Erythroblast (primary cell): ENCODE data around the gene SERPINF2.
"Not testable (repeated sequence)": the region's sequence is repeated elsewhere in the genome, so short reads cannot be mapped to it uniquely, and the experiment has no call there.

Source experiments
- DNase-seq, 2 experiments: peaks; one replicate each; lab custom pipeline; 2025; lab: John Stamatoyannopoulos, UW
- GATA1 ChIP-seq: IDR thresholded peaks from 2 replicates; pipeline ENCODE4 v1.6.1; 2011; ENCODE audit warnings: low read depth, mild to moderate bottlenecking, control low read depth, low read length, moderate library complexity
- POLR2A ChIP-seq: IDR thresholded peaks from 2 replicates; pipeline ENCODE4 v1.6.1; 2011; ENCODE audit warnings: mild to moderate bottlenecking, low read length

Gene SERPINF2

GRCh38 chr17:1742371-1743087 is at the start of gene SERPINF2:
Gene SERPINF2 (plus strand): TSS chr17:1742871. CDS start chr17:1744996, 2,125 bp downstream.
- TF ChIP-seq POLR2A (no peak), GATA1 (no peak)
- DNase-seq: no peak

GRCh38 chr17:1693339-1693738 is 49.3 kb upstream of the SERPINF2 start:
- DNase-seq: no peak
- TF ChIP-seq GATA1 (no peak), POLR2A (no peak)

- no peak for TF ChIP-seq GATA1
- TF ChIP-seq POLR2A: no peak
- no peak for DNase-seq
Observed at GRCh38 chr17:1695365-1695764, 47.3 kb upstream of the SERPINF2 start.

GRCh38 chr17:1697681-1698080 is 45.0 kb upstream of the SERPINF2 start:
- TF ChIP-seq POLR2A: no peak
- TF ChIP-seq GATA1: no peak
- no peak for DNase-seq

GRCh38 chr17:1699891-1700290 is 42.8 kb upstream of the SERPINF2 start:
- DNase-seq: not testable (repeated sequence)

GRCh38 chr17:1703063-1703462 is 39.6 kb upstream of the SERPINF2 start:
- DNase-seq: no peak
- TF ChIP-seq GATA1 (no peak), POLR2A (no peak)

- TF ChIP-seq POLR2A (no peak), GATA1 (no peak)
- DNase-seq: no peak
Observed at GRCh38 chr17:1705004-1705403, 37.7 kb upstream of the SERPINF2 start.

GRCh38 chr17:1707107-1707506 is 35.6 kb upstream of the SERPINF2 start:
- TF ChIP-seq GATA1 (no peak), POLR2A (no peak)
- no peak for DNase-seq

- not testable (repeated sequence) for DNase-seq
Observed at GRCh38 chr17:1708791-1709346, 33.8 kb upstream of the SERPINF2 start.

GRCh38 chr17:1709403-1709951 is 33.2 kb upstream of the SERPINF2 start:
- TF ChIP-seq POLR2A: no peak
- no peak for TF ChIP-seq GATA1
- DNase-seq: no peak

- peak; percentile 29 to 70 for DNase-seq
- TF ChIP-seq POLR2A: no peak
- no peak for TF ChIP-seq GATA1
Observed at GRCh38 chr17:1709971-1710806, 32.5 kb upstream of the SERPINF2 start, which contains the start of gene TLCD2. Gene TLCD2 (minus strand): TSS chr17:1710377. CDS start chr17:1710242, 135 bp downstream.

- no peak for DNase-seq
Observed at GRCh38 chr17:1710807-1711553, 31.7 kb upstream of the SERPINF2 start.

GRCh38 chr17:1711804-1712203 is 30.9 kb upstream of the SERPINF2 start:
- TF ChIP-seq GATA1: no peak
- no peak for TF ChIP-seq POLR2A
- DNase-seq: no peak

More at GRCh38 chr17:1710807-1711553, 31.7 kb upstream of the SERPINF2 start:
- TF ChIP-seq GATA1 (no peak), POLR2A (peak; percentile 26)
